Duodenal mucosa (tissue), 2 donors: ENCODE results near the gene TGM2.

Source experiments
- H3K27ac ChIP-seq: one replicate; pipeline ENCODE4 v1.7.0; 2013; ENCODE audit warnings: low read depth, low read length
- H3K27me3 ChIP-seq, 2 donors: one replicate each; pipeline ENCODE4 v1.7.0; 2013; ENCODE audit warnings: low read length in 2 of 2, control low read depth in 1 of 2; ENCODE audit not compliant: insufficient read depth in 2 of 2, control insufficient read depth in 1 of 2
- H3K36me3 ChIP-seq, 2 donors: one replicate each; pipeline ENCODE4 v1.7.0; 2013; ENCODE audit warnings: low read length in 2 of 2, control low read depth in 1 of 2; ENCODE audit not compliant: insufficient read depth in 2 of 2, control insufficient read depth in 1 of 2
- H3K4me1 ChIP-seq, 2 donors: one replicate each; pipeline ENCODE4 v1.7.0; 2013; ENCODE audit warnings: low read length in 2 of 2, control low read depth in 1 of 2; ENCODE audit not compliant: insufficient read depth in 2 of 2, control insufficient read depth in 1 of 2
- H3K4me3 ChIP-seq, 2 donors: one replicate each; pipeline ENCODE4 v1.7.0; 2013; ENCODE audit warnings: low read length in 2 of 2, low read depth in 1 of 2
- H3K9ac ChIP-seq, 2 donors: one replicate each; pipeline ENCODE4 v1.7.0; 2013; ENCODE audit warnings: low read length in 2 of 2, low read depth in 1 of 2
- H3K9me3 ChIP-seq, 2 donors: one replicate each; pipeline ENCODE4 v1.7.0; 2013; ENCODE audit warnings: low read length in 2 of 2, control low read depth in 1 of 2; ENCODE audit not compliant: control insufficient read depth in 1 of 2

TGM2 gene

DNA sequence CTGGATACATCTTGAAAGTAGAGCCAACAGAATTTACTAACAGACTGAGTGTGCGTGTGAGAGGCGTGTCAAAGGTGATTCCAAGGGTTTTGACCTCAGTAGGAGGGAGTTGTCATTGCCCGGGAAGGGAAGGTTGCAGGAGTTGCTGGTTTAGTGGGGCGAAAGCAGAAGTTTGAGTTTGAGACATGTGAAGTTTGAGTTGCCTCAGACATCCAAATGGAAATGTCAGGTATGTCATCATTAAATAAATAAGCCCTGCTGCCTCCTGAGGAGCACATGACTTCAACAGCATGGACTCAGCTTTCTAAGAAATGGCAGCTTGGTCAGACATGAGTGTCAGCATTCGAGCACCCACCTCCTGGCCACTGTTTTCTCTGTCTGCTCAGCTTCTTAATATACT is 26.6 kb upstream of the TGM2 start:
- H3K9ac ChIP-seq: no peak overlapping the region
- no peaks in the 10 kb centered on the region for H3K36me3 ChIP-seq
- H3K27ac ChIP-seq: no peak overlapping the region
- no peaks in the 10 kb centered on the region for H3K9me3 ChIP-seq
- no peaks in the 10 kb centered on the region for H3K27me3 ChIP-seq
- H3K4me1 ChIP-seq: no peaks in the 10 kb centered on the region
- H3K4me3 ChIP-seq: no peak overlapping the region

DNA sequence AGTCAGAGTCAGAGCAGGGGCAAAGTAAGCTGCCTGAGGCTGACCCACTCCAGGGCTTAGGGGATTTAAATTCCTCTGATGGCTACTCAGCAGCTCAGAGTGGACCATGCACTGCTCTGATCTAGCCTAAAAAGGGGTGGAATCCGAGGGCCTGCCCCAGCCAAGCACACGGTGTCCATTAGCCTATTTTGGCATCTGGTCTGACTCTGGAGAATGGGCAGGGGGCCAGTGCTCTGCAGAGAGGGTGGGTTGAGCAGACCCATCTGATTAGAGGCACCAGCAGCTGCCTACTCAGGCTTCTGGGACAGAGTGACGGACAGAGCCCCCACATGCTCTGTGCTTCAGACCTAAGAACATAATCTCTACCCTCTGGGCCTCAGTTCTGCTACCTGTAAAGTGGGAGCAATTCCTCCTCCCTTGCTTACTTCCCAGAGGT is 25.9 kb upstream of the TGM2 start:
- Histone ChIP-seq H3K4me1 (no peaks in the 10 kb centered on the region), H3K4me3 (no peak overlapping the region), H3K27me3 (no peaks in the 10 kb centered on the region), H3K27ac (no peak overlapping the region), H3K9me3 (no peaks in the 10 kb centered on the region), H3K9ac (no peak overlapping the region), H3K36me3 (no peaks in the 10 kb centered on the region)

DNA sequence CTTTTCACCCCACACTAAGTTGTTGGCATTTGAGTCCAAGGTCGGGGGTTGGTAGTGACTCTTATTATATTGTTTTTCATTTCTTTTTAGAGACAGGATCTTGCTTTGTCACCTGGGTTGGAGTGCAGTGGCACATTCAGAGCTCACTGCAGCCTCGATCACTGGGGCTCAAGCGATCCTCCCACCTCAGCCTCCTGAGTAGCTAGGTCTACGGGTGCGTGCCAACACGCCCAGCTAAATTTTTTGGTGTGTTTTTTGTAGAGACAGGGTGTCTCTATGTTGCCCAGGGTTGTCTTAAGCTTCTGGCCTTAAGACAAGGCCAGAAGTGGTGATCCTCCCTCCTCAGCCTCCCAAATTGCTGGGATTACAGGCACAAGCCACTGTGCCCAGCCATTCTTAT is 25.1 kb upstream of the TGM2 start:
- Histone ChIP-seq H3K4me1 (no peaks in the 10 kb centered on the region), H3K9me3 (no peaks in the 10 kb centered on the region), H3K4me3 (no peak overlapping the region), H3K27ac (no peak overlapping the region), H3K9ac (no peak overlapping the region), H3K36me3 (no peaks in the 10 kb centered on the region), H3K27me3 (no peaks in the 10 kb centered on the region)

DNA sequence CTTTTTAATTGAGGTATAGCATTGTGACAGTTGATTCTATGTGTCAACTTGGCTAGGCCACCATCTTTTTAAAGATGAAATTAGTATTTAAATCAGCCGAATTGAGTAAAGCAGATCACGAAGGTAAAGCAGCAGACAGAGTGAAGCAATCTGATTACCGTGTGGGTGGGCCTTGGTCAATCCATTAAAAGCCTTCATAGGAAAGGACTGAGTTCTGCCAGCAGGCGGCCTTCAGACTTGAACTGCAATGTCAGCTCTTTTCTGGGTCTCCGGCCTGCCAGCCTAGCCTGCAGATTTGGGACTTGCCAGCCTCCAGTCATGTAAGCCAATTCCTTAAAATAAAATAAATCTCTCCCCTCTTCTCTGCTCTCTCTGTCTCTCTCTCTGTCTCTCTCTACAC is 22.4 kb upstream of the TGM2 start:
- no peaks in the 10 kb centered on the region for H3K9me3 ChIP-seq
- H3K4me3 ChIP-seq: no peak overlapping the region
- H3K27ac ChIP-seq: no peak overlapping the region
- H3K36me3 ChIP-seq: no peaks in the 10 kb centered on the region
- no peaks in the 10 kb centered on the region for H3K4me1 ChIP-seq
- H3K9ac ChIP-seq: no peak overlapping the region
- no peaks in the 10 kb centered on the region for H3K27me3 ChIP-seq

DNA sequence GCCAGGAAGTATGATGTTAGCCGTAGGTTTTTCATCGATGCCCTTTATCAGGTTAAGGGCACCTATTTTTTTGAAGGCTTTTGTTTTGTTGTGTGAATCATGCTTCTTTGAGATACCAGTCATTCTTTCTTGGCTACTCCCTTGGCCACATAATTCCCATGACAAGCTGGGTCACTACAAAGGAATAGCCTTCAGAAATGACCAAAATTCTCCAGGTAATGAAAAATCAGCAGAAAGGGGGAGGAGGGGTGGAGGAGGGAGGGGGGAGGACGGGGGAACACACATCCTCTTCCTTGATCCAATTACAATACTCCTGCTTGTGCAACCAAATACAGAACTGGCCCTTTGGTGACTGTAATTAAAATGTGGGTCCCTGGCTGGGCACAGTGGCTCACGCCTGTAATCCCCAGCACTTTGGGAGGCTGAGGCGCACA is 21.7 kb upstream of the TGM2 start:
- H3K27ac ChIP-seq: no peak overlapping the region
- H3K27me3 ChIP-seq: no peaks in the 10 kb centered on the region
- no peaks in the 10 kb centered on the region for H3K4me1 ChIP-seq
- no peaks in the 10 kb centered on the region for H3K36me3 ChIP-seq
- no peak overlapping the region for H3K9ac ChIP-seq
- H3K9me3 ChIP-seq: no peaks in the 10 kb centered on the region
- H3K4me3 ChIP-seq: no peak overlapping the region

DNA sequence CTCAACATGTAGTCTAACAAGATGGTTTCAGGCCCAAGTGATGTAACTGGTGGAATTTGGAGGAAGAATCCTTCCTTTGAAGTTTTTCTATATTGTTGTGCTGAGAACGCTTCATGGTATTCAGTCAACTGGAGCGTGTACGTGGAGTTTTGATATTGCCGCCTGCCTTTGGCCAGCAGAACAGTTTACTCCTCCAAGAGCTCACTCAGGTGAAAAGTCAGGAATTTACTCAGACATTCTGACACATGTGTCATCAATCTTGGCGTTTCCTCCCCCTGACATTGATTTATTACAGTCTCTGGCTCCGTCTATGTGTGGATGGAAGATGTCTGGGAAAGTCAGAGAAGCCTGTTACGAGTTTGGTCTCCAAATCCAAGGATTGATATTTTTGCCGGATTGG is 19.0 kb upstream of the TGM2 start:
- H3K9ac ChIP-seq: no peak overlapping the region
- H3K36me3 ChIP-seq: no peaks in the 10 kb centered on the region
- no peak overlapping the region for H3K4me3 ChIP-seq
- H3K27ac ChIP-seq: no peak overlapping the region
- no peaks in the 10 kb centered on the region for H3K9me3 ChIP-seq
- no peaks in the 10 kb centered on the region for H3K4me1 ChIP-seq
- no peaks in the 10 kb centered on the region for H3K27me3 ChIP-seq

DNA sequence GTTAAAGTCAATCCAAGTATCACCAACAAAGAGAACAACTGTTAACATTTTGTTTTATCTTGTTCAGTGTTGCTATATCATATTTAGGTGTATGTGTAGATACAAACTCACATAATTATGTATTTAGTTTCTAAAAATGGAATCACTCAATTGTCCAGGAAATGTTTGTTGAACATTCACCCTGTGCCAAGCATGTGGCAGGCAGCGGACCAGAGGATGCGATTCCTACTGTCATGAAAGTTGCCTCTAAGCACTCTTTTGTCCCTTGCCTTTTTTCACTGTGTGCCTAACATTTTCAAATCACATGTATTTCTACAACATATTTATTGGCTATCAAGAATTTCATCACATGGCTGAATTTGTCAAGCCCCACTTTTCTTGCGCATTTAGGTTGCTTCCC is 16.9 kb upstream of the TGM2 start:
- no peaks in the 10 kb centered on the region for H3K36me3 ChIP-seq
- H3K27me3 ChIP-seq: no peaks in the 10 kb centered on the region
- H3K4me3 ChIP-seq: no peak overlapping the region
- no peak overlapping the region for H3K27ac ChIP-seq
- H3K4me1 ChIP-seq: no peaks in the 10 kb centered on the region
- no peak overlapping the region for H3K9ac ChIP-seq
- H3K9me3 ChIP-seq: no peaks in the 10 kb centered on the region

DNA sequence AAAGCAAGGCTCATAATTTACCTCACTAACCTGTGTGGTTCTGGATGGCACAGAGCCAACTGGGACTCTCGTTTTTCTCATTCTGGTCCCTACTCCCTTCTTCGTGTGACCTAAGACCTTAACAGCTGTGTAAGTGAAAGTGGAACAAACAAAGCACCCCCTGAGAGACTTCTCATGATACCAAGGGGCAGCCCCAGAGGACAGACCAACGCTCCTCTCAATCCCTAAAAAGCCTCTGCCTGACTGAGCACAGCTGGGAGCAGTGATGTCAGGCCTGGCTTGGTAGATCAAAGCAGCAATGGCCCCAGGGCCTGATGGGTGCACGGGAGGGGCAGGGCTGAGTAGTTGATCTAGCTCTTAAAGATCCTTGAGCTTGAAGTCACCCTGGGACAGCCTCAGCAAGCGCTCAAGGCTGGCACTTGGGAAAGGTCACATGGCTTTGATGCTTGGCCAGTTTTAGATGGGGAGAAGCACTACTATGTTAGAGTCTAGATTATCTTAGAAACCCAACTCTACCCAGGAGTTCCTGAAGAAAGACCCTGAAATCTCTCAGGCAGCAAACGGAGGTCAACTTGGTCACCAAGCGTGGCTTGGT is 16.2 kb upstream of the TGM2 start:
- Histone ChIP-seq H3K36me3 (no peaks in the 10 kb centered on the region), H3K4me3 (no peak overlapping the region), H3K4me1 (no peaks in the 10 kb centered on the region), H3K9ac (no peak overlapping the region), H3K27ac (no peak overlapping the region), H3K9me3 (no peaks in the 10 kb centered on the region), H3K27me3 (no peaks in the 10 kb centered on the region)

DNA sequence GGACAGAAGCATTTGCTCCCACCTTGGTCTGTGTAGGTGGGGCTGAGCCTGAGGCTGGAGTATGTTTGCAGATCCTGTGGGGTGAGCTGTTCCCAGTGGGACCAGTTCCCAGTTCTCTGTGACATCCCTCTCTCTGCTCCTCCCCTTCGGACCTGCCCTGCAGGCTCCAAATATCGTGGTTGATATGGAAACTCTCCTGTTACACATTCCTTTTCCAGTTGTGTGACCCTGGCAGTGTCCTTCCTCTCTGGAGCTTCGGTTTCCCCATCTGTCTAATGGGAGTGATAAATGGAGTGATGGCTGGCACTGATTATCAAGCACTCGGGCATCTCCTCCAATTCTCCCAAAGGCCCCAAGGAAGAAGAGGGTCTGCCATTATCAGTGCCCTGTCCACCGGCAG is 15.7 kb upstream of the TGM2 start:
- Histone ChIP-seq H3K4me1 (no peaks in the 10 kb centered on the region), H3K9ac (no peak overlapping the region), H3K27me3 (no peaks in the 10 kb centered on the region), H3K4me3 (no peak overlapping the region), H3K9me3 (no peaks in the 10 kb centered on the region), H3K27ac (no peak overlapping the region), H3K36me3 (no peaks in the 10 kb centered on the region)

DNA sequence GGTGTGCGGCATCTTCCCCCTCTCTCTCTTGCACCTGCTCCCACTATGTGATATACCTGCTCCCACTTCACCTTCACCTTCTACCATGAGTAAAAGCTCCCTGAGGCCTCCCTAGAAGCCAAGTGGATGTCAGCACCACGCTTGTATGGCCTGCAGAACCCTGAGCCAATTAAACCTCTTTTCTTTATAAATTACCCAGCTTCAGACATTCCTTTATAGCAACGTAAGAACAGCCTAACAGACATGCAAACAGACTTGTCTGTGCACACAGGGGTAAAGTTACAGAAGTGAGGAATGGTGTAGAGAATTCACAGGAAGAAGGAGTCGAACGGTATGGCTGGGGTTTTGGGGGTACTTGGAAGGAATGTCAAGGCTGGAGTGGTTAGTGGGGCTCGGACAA is 14.8 kb upstream of the TGM2 start:
- Histone ChIP-seq H3K4me3 (no peak overlapping the region), H3K27ac (no peak overlapping the region)

DNA sequence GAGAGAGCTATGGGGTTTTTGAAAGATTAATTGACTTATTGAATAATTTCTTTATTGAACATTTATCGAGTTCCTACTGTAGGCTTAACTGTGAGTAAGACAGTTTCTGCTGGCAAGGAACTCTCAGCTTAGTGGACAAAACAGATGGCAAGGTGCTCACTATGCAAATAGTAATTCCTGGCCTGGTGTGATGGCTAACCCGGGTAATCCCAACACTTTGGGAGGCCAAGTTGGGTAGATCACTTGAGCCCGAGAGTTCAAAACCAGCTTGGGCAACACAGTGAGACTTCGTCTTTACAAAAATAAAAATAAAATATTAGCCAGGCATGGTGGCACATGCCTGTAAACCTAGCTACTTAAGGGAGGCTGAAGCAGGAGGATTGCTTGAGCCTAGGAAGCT is 13.5 kb upstream of the TGM2 start:
- Histone ChIP-seq H3K27ac (no peak overlapping the region), H3K27me3 (no peaks in the 10 kb centered on the region), H3K4me1 (peaks cover 0 to 3% of the 10 kb centered on the region in 2 donors), H3K36me3 (no peaks in the 10 kb centered on the region), H3K4me3 (no peak overlapping the region), H3K9ac (no peak overlapping the region), H3K9me3 (no peaks in the 10 kb centered on the region)

More for the DNA sequence above, 14.8 kb upstream of the TGM2 start:
- H3K9ac ChIP-seq: no peak overlapping the region
- no peaks in the 10 kb centered on the region for H3K27me3 ChIP-seq
- H3K4me1 ChIP-seq: no peaks in the 10 kb centered on the region
- no peaks in the 10 kb centered on the region for H3K9me3 ChIP-seq
- no peaks in the 10 kb centered on the region for H3K36me3 ChIP-seq
